Activated gamma-delta T cell treated with anti-CD3 and anti-CD28 coated beads, Interleukin-2, amount 50 U/mL, for 16 hours (primary cell): ENCODE data around the gene VSNL1.

Experiments used
- DNase-seq: peaks from one replicate; pipeline ENCODE4 v3.0.0-alpha.2; 2020; ENCODE audit warnings: low read depth

Gene VSNL1

GRCh38 chr2:17614174-17614930, 73.9 kb downstream of the VSNL1 start:
- DNase-seq, result no peak

- no peak for DNase-seq
These were observed 74.7 kb downstream of the VSNL1 start for GRCh38 chr2:17615147-17615546.

- no peak for DNase-seq
These were observed 75.3 kb downstream of the VSNL1 start for GRCh38 chr2:17615728-17616351.

GRCh38 chr2:17616405-17616804, 75.9 kb downstream of the VSNL1 start:
- no peak for DNase-seq

GRCh38 chr2:17617516-17617915, 77.0 kb downstream of the VSNL1 start:
- DNase-seq, result no peak

GRCh38 chr2:17617955-17618354, 77.5 kb downstream of the VSNL1 start:
- no peak for DNase-seq

GRCh38 chr2:17620280-17620679, 79.8 kb downstream of the VSNL1 start:
- DNase-seq, result no peak

GRCh38 chr2:17620841-17621240, 80.3 kb downstream of the VSNL1 start:
- DNase-seq, result no peak

- no peak for DNase-seq
These were observed 81.3 kb downstream of the VSNL1 start for GRCh38 chr2:17621781-17622180.

GRCh38 chr2:17625446-17625845, 85.0 kb downstream of the VSNL1 start:
- no peak for DNase-seq

GRCh38 chr2:17626986-17627385, 86.5 kb downstream of the VSNL1 start:
- no peak for DNase-seq

GRCh38 chr2:17627434-17627833, 86.9 kb downstream of the VSNL1 start:
- no peak for DNase-seq

GRCh38 chr2:17628349-17629261, 88.1 kb downstream of the VSNL1 start:
- DNase-seq, result no peak

- DNase-seq, result no peak
These were observed 89.6 kb downstream of the VSNL1 start for GRCh38 chr2:17630089-17630488.

- DNase-seq, result no peak
These were observed 94.5 kb downstream of the VSNL1 start for GRCh38 chr2:17634997-17635396.

GRCh38 chr2:17636257-17636656, 95.8 kb downstream of the VSNL1 start:
- no peak for DNase-seq

- DNase-seq, result no peak
These were observed 96.8 kb downstream of the VSNL1 start for GRCh38 chr2:17637131-17637906.

- DNase-seq, result no peak
These were observed 97.8 kb downstream of the VSNL1 start for GRCh38 chr2:17638196-17638743.

- no peak for DNase-seq
These were observed 99.9 kb downstream of the VSNL1 start for GRCh38 chr2:17640406-17640805.

- DNase-seq, result no peak
These were observed 102.6 kb downstream of the VSNL1 start for GRCh38 chr2:17643031-17643615.

GRCh38 chr2:17644997-17645720, 104.7 kb downstream of the VSNL1 start:
- DNase-seq, result no peak
